Right forelimb (tissue), 1 donor: Measurements from ENCODE around the gene PRSS21.

ENCODE experiments used
- DNase-seq: peaks from one replicate; pipeline ENCODE4 v3.0.0-alpha.2; 2018

The PRSS21 gene

DNA sequence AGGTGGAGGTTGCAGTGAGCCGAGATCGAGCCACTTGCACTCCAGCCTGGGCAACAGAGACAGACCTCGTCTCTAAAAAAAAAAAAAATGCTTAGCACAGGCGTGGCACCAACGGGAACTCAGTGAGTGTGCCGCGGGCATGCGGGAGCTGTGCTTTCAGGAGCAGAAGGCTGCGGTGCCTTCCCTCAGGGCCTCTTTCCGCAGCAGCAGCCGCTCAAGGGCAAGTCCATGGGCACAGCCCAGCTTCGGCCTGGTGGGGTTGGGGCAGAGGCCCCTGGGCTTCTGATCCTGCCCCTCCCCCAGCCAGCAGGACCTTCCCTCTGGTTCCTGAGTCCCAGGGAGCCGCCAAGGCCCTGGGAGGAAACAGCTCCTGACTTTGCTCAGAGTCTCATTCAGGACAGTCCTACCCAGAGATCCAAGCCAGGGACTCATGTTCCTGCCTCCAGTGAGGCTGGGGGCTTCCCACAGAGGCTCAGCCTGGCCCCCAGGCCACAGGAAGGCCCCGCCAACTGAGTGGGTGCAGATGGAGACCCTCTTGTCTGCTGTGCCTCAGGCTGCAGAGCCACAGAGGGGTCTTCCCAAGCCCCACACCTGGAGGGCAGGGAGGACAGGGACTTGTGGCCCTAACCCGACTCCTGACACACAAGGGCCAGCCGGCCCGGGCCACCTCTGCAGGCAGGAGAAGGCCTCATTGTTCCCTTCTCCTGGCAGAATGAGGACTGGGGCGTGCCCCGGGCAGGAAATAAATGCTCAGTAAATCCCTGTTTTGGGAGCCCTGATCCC, 9.7 kb downstream of the PRSS21 start:
- DNase-seq: no peak

DNA sequence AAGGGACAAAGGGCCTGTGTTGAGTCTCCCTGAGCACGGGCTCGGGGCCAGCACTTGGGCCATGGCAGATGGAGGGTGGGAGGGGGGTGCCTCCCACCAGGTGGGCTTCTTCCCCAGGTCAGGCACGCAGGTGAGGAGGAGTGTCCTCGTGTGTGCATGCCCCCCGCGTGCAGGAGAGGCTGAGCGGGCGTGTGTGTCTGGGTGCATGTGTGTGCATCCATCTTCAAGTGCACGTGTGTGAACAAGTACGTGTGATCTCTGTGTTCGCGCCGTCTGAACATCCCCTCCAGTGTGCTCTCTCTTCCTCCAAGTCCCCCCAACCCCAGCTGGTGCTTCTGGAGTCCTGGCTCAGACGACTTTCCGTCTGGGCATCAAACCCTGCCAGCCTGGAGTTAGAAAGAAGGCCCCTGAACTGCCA, 10.3 kb downstream of the PRSS21 start:
- no peak for DNase-seq

GRCh38 chr16:2827831-2828520, 10.9 kb downstream of the PRSS21 start:
- no peak for DNase-seq

- no peak for DNase-seq
Measured at GRCh38 chr16:2828521-2828840, 11.4 kb downstream of the PRSS21 start.

GRCh38 chr16:2828876-2829430, 11.9 kb downstream of the PRSS21 start:
- no peak for DNase-seq

DNA sequence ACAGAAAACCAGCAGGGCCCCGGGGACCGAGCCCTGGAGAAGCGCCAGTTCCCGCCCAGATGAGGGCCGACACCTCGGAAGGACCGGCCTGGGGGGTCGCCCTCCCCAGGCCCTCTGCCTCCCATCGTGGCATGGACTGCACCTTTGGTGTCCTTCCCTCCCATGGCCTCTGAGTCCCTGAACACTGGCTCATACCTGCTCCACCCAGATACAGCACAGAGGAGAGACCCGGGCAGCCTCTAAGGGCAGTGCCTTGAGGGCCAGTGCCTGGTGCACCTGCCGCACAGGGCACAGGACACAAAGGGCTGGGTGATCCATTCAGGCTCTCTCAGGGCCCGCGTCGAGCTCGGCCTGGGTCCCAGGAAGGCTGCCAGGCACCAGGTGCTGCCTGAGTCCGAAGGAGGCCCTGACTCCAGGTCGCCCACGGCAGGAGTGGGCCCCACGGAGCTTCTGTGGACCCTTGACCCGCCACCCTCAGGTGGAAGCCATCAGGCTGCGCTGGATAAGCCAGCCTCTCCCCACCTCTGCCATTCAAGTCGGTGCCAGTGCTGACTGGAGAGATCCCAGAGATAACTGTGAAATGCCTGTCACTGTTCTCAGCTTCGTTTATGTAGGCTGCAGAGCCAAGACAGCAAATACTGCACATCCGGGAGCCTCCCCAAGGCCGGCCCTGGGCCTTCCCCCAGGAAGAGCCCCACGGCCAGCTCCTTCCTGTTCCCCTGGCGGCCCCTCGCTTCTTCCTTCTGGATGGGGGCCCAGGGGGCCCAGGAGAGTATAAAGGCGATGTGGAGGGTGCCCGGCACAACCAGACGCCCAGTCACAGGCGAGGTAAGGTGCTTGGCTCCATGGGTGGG, 12.7 kb downstream of the PRSS21 start, which contains the start of gene ZG16B:
Gene ZG16B, plus strand, starts transcription at position 803 of the 854 bp plus-strand sequence. CDS start 139 bp downstream, outside the sequence.
- DNase-seq: no peak

DNA sequence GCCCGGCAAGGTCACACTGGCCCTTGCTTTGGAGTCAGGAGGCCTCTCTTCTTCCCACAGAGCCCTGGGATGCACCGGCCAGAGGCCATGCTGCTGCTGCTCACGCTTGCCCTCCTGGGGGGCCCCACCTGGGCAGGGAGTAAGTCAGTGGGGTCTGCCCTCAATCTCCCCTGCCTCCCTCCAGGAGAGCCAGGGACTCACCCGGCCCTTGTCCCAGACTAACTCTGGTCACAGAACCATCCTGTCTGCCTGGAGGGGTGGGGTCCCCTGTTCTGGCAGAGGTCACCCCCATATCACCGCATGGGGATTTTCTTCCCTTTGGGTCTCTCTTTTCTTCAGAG, 13.3 kb downstream of the PRSS21 start:
- DNase-seq: no peak

- DNase-seq: no peak
Measured at GRCh38 chr16:2831203-2831602, 14.2 kb downstream of the PRSS21 start.

GRCh38 chr16:2833776-2834175, 16.7 kb downstream of the PRSS21 start:
- no peak for DNase-seq

DNA sequence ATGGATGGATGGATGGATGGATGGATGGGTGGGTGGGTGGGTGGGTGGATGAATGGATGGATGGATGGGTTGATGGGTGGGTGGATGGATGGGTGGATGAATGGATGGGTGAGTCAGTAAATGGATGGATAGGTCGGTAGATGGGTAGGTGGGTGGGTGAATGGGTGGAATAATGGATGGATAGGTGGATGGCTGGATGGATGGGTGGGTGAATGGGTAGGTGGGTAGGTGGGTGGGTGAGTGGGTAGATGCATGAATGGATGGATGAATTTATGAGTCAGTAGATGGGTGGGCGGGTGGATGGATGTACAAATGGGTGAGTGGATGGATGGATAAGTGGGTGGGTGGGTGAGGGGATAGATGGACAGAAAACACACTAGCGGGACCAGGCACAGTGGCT, 17.9 kb downstream of the PRSS21 start:
- no peak for DNase-seq

- DNase-seq: no peak
Measured at GRCh38 chr16:2835638-2836493, 18.8 kb downstream of the PRSS21 start.

GRCh38 chr16:2836646-2837508, 19.8 kb downstream of the PRSS21 start:
- no peak for DNase-seq

DNA sequence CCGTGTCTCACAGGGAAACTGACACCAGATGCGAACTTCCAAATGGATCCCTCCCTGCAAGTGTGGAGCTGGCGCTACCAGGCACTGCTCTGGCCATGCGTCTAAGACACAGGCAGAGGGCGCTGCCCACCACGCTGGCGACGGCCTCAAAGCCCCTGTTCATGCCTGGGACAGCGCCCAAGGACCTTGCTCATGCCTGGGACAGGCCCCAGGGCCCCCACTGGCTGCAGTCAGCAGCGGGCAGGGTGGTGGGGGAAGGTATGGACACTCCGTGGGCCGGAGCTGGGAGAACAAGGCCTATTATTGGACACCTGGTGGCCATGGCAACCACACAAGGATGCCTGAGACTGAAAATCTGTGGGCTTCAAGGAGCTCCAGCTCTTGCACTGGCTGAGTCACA, 21.9 kb downstream of the PRSS21 start:
- peak; percentile 75 for DNase-seq

DNA sequence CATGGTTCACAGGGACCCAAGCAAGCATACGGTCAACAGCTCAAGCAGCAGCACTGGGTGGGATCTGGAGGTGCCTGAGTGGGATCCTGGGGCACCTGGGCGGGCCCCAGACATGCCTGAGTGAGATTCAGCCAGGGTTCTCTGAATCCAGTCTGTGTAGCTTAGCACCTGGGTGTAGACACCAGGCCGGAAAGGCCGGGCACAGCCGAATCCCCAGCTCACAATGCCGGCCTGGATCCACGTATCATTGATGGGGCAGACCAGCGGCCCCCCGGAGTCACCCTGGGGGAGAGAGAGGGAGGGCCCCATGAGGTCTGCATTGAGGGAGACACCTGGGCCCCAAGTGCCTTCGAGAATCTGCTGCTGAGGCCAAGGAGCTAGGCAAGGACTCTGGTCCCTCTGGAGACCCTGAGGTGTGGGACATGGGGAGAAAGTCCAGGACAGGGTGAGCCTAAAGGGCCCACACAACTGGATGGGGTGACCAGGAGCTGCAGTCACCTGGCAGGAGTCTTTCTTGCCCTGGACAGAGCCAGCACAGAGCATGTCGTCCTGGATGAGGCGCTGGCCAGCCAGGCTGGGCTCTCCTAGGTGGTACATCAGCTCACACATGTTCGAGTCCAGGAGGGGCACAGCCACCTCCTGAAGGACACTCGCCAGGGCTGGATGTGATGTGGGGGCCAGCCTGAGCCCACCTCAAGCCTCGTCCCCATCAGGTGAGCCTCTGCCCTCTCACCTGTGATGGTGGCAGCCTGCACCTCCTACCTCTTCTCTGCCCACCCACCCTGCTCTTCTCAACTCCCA, 22.8 kb downstream of the PRSS21 start:
- no peak for DNase-seq

DNA sequence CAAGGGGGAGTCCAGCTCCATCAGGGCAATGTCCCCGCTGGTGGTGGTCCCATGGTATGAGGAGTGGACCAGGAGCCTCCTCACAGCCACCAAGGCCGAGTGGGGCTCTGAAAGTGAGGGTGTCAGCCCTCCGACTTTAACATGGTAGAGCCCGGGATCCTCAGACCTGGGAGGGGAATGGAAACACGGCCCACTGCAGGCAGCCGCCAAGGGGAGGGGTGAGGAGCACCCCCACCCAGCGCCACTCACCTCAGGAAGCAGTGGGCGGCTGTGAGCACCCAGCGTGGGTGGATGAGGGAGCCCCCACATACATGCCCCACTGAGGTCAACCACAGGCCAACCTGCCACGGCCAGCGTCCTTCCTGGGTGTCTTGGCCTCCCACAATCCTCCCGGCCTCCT, 23.9 kb downstream of the PRSS21 start:
- DNase-seq: no peak

GRCh38 chr16:2841606-2842339, 24.7 kb downstream of the PRSS21 start:
- no peak for DNase-seq

DNA sequence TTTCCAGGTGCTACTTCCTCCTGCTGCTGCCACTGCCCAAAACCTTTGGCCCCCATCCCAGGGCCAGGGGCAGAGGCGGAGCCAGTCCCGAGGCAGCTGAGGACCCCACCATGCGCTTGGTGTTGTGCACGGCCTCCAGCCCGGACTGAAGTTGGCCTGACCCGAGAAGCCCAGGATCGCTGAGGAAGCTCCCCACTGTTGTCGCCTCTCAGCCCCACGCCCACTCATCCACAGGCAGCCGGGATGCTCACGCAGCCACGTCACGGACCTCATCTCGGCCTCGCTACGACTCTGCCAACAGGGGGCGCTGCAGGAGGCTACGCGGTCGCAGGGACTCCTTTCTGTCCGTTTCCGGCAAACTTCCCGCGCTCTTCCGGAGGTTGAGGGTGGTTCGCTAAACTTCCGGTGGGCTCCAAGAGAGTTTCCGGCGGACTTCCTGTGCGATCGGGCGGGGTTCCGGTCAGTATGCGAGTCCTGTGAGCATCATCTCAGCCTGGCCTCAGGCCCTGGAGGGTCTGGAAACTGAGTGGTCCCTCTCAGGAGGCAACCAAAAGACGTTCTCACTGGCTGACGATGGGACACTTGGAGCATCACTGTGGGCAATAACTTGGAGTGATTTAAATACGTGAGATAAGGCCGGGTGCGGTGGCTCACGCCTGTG, 25.4 kb downstream of the PRSS21 start:
- DNase-seq: no peak

DNA sequence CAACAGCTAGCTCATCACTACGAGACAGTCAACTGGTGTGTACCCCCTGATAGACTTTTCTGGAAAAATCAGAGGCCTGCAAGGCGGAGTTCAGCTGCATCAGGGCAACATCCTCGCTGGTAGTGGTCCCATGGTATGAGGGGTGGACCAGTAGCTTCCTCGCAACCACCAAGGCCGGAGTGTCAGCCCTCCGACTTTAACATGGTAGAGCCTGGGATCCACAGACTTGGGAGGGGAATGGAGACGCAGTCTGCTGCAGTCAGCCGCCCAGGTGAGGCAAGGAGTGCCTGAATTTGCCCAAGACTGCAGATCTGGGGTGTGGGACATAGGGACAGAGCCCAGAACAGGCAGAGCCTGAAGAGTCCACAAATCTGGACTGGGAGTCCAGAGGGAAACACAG, 26.5 kb downstream of the PRSS21 start:
- DNase-seq: no peak

- DNase-seq: no peak
Measured at GRCh38 chr16:2845116-2845515, 28.1 kb downstream of the PRSS21 start.
